Astrocyte (in vitro differentiated cells and primary cell): ENCODE measurements around the gene DNAAF2. TPM values are rescaled to one million over a fixed set of nuclear protein-coding genes. Genes with fewer than 3 reads are reported as not detected.

Experiments used
- DNase-seq: peaks from one replicate; pipeline ENCODE4 v3.0.0-alpha.2; 2010; ENCODE audit warnings: low read depth
- FAIRE-seq: peaks from 2 replicates; lab custom pipeline; 2011; peaks lifted over from hg19 to GRCh38; lab: Jason Lieb, UNC
- H2AFZ ChIP-seq: 2 replicates; pipeline ENCODE4 v1.6.0; 2012; ENCODE audit warnings: low read depth, low read length, inconsistent platforms
- H3K27ac ChIP-seq: 2 replicates; pipeline ENCODE4 v1.5.1; 2011; ENCODE audit warnings: low read depth, low read length, inconsistent platforms
- H3K27me3 ChIP-seq: 2 replicates; pipeline ENCODE4 v1.6.0; 2011; ENCODE audit warnings: low read length, inconsistent platforms; ENCODE audit not compliant: insufficient read depth
- H3K36me3 ChIP-seq: 2 replicates; pipeline ENCODE4 v1.5.1; 2011; ENCODE audit warnings: low read length, inconsistent platforms; ENCODE audit not compliant: insufficient read depth
- H3K4me1 ChIP-seq: 2 replicates; pipeline ENCODE4 v1.5.1; 2011; ENCODE audit warnings: low read length, inconsistent platforms; ENCODE audit not compliant: insufficient read depth
- H3K4me2 ChIP-seq: 2 replicates; pipeline ENCODE4 v1.6.0; 2012; ENCODE audit warnings: low read length, inconsistent platforms
- H3K4me3 ChIP-seq: 2 replicates; pipeline ENCODE4 v1.5.1; 2011; ENCODE audit warnings: low read depth, mild to moderate bottlenecking, low read length, inconsistent platforms; ENCODE audit not compliant: insufficient read depth
- H3K79me2 ChIP-seq: 2 replicates; pipeline ENCODE4 v1.6.0; 2012; ENCODE audit warnings: mild to moderate bottlenecking, low read length, inconsistent platforms; ENCODE audit not compliant: insufficient read depth
- H3K9ac ChIP-seq: 2 replicates; pipeline ENCODE4 v1.6.0; 2012; ENCODE audit warnings: mild to moderate bottlenecking, low read length, inconsistent platforms
- H3K9me3 ChIP-seq: 2 replicates; pipeline ENCODE4 v1.5.1; 2012; ENCODE audit warnings: low read depth, mild to moderate bottlenecking, low read length, inconsistent platforms; ENCODE audit not compliant: insufficient read depth
- H4K20me1 ChIP-seq: 2 replicates; pipeline ENCODE4 v1.6.0; 2012; ENCODE audit warnings: low read length, inconsistent platforms; ENCODE audit not compliant: insufficient read depth
- H3K27ac Mint-ChIP-seq: one replicate; pipeline ENCODE4 v1.8.0; 2021; ENCODE audit warnings: mild to moderate bottlenecking, mixed read lengths; ENCODE audit not compliant: unreplicated experiment
- H3K27me3 Mint-ChIP-seq: one replicate; pipeline ENCODE4 v1.8.0; 2021; ENCODE audit warnings: low read depth, mixed read lengths; ENCODE audit not compliant: unreplicated experiment
- H3K36me3 Mint-ChIP-seq: one replicate; pipeline ENCODE4 v1.8.0; 2021; ENCODE audit warnings: low read depth, mixed read lengths; ENCODE audit not compliant: unreplicated experiment
- H3K4me1 Mint-ChIP-seq: one replicate; pipeline ENCODE4 v1.8.0; 2021; ENCODE audit warnings: low read depth, mixed read lengths; ENCODE audit not compliant: unreplicated experiment
- H3K4me3 Mint-ChIP-seq: one replicate; pipeline ENCODE4 v1.8.0; 2021; ENCODE audit warnings: mild to moderate bottlenecking, moderate library complexity, mixed read lengths; ENCODE audit not compliant: unreplicated experiment
- H3K9me3 Mint-ChIP-seq: one replicate; pipeline ENCODE4 v1.8.0; 2021; ENCODE audit warnings: mild to moderate bottlenecking, mixed read lengths; ENCODE audit not compliant: unreplicated experiment
- EZH2 ChIP-seq: IDR thresholded peaks from 2 replicates; pipeline ENCODE4 v1.6.1; 2012; ENCODE audit warnings: mild to moderate bottlenecking, low read length, inconsistent platforms; ENCODE audit not compliant: insufficient read depth
- total RNA-seq: library from RNA; stranded (reverse); gene quantifications from 2 replicates; pipeline ENCODE4 v1.2.1, GENCODE V29; 2021
- TF ChIP-seq, protein P1 (sequence below): IDR thresholded peaks from 2 replicates; pipeline ENCODE4 v1.5.1; 2011; ENCODE audit warnings: low read depth, mild to moderate bottlenecking, inconsistent platforms, low read length, moderate library complexity; ENCODE audit not compliant: insufficient read depth

The DNAAF2 gene
- total RNA-seq, 1 donor from 2014 or later: 10.7 TPM

DNA sequence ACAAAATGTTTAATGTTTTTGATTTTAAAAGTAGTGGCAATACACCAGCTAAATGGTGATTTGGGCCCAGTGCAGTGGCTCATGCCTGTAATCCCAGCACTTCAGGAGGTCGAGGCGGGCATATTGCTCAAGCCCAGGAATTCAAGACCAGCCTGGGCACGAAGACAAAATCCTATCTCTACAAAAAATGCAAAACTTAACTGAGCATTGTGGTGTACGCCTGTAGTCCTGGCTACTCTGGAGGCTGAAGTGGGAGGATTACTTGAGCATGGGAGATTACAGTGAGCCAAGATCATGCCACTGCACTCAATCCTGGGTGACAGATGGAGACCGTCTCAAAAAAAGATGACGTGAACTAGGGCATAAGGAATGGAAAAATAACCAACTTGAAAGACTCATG lies 19.3 kb downstream of the DNAAF2 start:
- Mint-ChIP-seq H3K4me1 (peaks cover 19% of the 10 kb centered on the region), H3K27me3 (no peaks in the 10 kb centered on the region), H3K27ac (no peak overlapping the region), H3K4me3 (no peak overlapping the region), H3K36me3 (peaks cover 10% of the 10 kb centered on the region), H3K9me3 (no peaks in the 10 kb centered on the region)
- DNase-seq (no peak), FAIRE-seq (no peak)
- H3K36me3 ChIP-seq: peaks cover 13% of the 10 kb centered on the region
- H3K9me3 ChIP-seq: no peaks in the 10 kb centered on the region
- no peak overlapping the region for H2AFZ ChIP-seq
- H3K27me3 ChIP-seq: no peaks in the 10 kb centered on the region
- peaks cover 49% of the 10 kb centered on the region for H3K79me2 ChIP-seq
- H3K9ac ChIP-seq: no peak overlapping the region
- H3K4me3 ChIP-seq: no peak overlapping the region
- TF ChIP-seq, protein P1, sequence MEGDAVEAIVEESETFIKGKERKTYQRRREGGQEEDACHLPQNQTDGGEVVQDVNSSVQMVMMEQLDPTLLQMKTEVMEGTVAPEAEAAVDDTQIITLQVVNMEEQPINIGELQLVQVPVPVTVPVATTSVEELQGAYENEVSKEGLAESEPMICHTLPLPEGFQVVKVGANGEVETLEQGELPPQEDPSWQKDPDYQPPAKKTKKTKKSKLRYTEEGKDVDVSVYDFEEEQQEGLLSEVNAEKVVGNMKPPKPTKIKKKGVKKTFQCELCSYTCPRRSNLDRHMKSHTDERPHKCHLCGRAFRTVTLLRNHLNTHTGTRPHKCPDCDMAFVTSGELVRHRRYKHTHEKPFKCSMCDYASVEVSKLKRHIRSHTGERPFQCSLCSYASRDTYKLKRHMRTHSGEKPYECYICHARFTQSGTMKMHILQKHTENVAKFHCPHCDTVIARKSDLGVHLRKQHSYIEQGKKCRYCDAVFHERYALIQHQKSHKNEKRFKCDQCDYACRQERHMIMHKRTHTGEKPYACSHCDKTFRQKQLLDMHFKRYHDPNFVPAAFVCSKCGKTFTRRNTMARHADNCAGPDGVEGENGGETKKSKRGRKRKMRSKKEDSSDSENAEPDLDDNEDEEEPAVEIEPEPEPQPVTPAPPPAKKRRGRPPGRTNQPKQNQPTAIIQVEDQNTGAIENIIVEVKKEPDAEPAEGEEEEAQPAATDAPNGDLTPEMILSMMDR: no peak
- no peak for TF ChIP-seq EZH2
- peaks cover 31% of the 10 kb centered on the region for H4K20me1 ChIP-seq
- H3K4me1 ChIP-seq: peaks cover 23% of the 10 kb centered on the region
- no peak overlapping the region for H3K27ac ChIP-seq
- no peak overlapping the region for H3K4me2 ChIP-seq

DNA sequence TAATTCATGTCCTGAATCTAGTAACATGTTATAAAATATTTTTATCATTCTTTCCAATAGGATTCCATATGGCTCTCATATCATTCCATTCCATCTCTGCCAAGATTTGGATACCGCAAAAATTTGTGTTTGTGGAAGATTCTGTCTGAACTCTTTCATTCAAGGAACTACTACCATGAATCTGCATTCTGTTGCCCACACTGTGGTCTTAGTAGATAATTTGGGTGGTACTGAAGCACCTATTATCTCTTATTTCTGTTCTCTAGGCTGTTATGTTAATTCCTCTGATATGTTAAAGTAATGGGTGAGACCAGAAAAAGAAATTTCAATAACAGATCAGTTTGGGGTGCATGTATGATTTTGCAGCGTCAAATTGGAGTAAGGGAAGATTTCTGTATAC lies 20.8 kb downstream of the DNAAF2 start:
- Mint-ChIP-seq H3K27ac (no peak overlapping the region), H3K36me3 (peaks cover 10% of the 10 kb centered on the region), H3K9me3 (no peaks in the 10 kb centered on the region), H3K27me3 (no peaks in the 10 kb centered on the region), H3K4me1 (peaks cover 19% of the 10 kb centered on the region), H3K4me3 (no peak overlapping the region)
- H3K9ac ChIP-seq: no peak overlapping the region
- peaks cover 13% of the 10 kb centered on the region for H3K36me3 ChIP-seq
- no peak overlapping the region for H3K27ac ChIP-seq
- FAIRE-seq: no peak
- H3K4me2 ChIP-seq: no peak overlapping the region
- H4K20me1 ChIP-seq: peaks cover 23% of the 10 kb centered on the region
- no peaks in the 10 kb centered on the region for H3K27me3 ChIP-seq
- no peak overlapping the region for H3K4me3 ChIP-seq
- H3K79me2 ChIP-seq: peaks cover 35% of the 10 kb centered on the region
- no peak for TF ChIP-seq EZH2
- peaks cover 22% of the 10 kb centered on the region for H3K4me1 ChIP-seq
- no peak overlapping the region for H2AFZ ChIP-seq
- no peaks in the 10 kb centered on the region for H3K9me3 ChIP-seq
- DNase-seq: no peak

- no peak for FAIRE-seq
- Mint-ChIP-seq H3K9me3 (no peaks in the 10 kb centered on the region), H3K27ac (no peak overlapping the region), H3K27me3 (no peaks in the 10 kb centered on the region), H3K4me3 (no peak overlapping the region), H3K36me3 (peaks cover 2% of the 10 kb centered on the region), H3K4me1 (peaks cover 12% of the 10 kb centered on the region)
- Histone ChIP-seq H3K79me2 (peaks cover 23% of the 10 kb centered on the region), H3K9me3 (no peaks in the 10 kb centered on the region), H3K9ac (no peak overlapping the region), H3K4me1 (peaks cover 11% of the 10 kb centered on the region), H2AFZ (no peak overlapping the region), H3K27ac (no peak overlapping the region), H3K4me2 (no peak overlapping the region), H3K4me3 (no peak overlapping the region), H4K20me1 (peaks cover 10% of the 10 kb centered on the region), H3K27me3 (no peaks in the 10 kb centered on the region), H3K36me3 (no peaks in the 10 kb centered on the region)
- no peak for DNase-seq
- TF ChIP-seq, protein P1: no peak
- no peak for TF ChIP-seq EZH2
Measured at GRCh38 chr14:49612671-49613070, 22.4 kb downstream of the DNAAF2 start.
